CD1c-positive myeloid dendritic cell (primary cell): ENCODE measurements around the gene UGT1A1.
"Not testable (repeated sequence)": the region's sequence is repeated elsewhere in the genome, so short reads cannot be mapped to it uniquely, and the experiment has no call there.

Source experiments
- DNase-seq: peaks from one replicate; pipeline ENCODE4 v3.0.0-alpha.2; 2016; ENCODE audit errors: extremely low spot score

The UGT1A1 gene

GRCh38 chr2:233760043-233760442 is at the start of gene UGT1A1:
UGT1A1 (plus strand) TSS chr2:233760270; CDS start chr2:233760288, 18 bp downstream.
- DNase-seq: no peak

- DNase-seq: peak; percentile 57
These were observed 48.6 kb upstream of the UGT1A1 start for GRCh38 chr2:233711312-233712008.

GRCh38 chr2:233712611-233713261 is 47.3 kb upstream of the UGT1A1 start, which contains the start of gene UGT1A5:
UGT1A5 (plus strand) TSS chr2:233712907; CDS start chr2:233712992, 85 bp downstream.
- DNase-seq: no peak

GRCh38 chr2:233713262-233713615 is 46.8 kb upstream of the UGT1A1 start:
- DNase-seq: no peak

GRCh38 chr2:233714121-233714520 is 45.9 kb upstream of the UGT1A1 start:
- DNase-seq: no peak

DNA sequence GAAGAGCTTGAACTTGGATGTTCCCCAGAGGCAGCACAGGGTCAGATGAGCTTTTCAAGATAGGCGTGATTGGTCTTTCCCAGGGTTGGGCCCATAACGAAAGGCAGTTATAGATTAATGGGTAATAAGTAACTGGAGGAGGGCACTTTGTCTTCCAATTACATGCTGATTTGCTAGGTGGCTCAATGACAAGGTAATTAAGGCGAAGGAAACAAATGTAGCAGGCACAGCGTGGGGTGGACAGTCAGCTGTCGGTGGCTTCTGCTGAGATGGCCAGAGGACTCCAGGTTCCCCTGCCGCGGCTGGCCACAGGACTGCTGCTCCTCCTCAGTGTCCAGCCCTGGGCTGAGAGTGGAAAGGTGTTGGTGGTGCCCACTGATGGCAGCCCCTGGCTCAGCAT is 41.5 kb upstream of the UGT1A1 start, which contains the start of gene UGT1A4:
Gene UGT1A4 (plus strand): TSS at position 185 of the 400 bp plus-strand sequence. CDS start 85 bp downstream, at position 270.
- no peak for DNase-seq

DNA sequence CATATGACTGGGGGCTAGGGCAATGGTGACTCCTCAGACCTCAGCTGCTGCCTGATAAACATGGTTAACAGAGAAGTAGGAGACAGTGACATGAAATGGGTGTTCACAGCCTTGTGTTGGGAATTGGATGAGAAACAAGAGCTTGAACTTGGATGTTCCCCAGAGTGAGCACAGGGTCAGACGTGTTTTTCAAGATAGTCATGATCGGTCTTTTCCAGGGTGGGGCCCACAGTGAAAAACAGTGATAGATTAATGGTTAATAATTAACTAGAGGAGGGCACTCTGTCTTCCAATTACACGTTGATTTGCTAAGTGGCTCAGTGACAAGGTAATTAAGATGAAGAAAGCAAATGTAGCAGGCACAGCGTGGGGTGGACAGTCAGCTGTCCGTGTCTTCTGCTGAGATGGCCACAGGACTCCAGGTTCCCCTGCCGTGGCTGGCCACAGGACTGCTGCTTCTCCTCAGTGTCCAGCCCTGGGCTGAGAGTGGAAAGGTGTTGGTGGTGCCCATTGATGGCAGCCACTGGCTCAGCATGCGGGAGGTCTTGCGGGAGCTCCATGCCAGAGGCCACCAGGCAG is 31.3 kb upstream of the UGT1A1 start, which contains the start of gene UGT1A3:
Gene UGT1A3 (plus strand): TSS at position 320 of the 579 bp plus-strand sequence. CDS start 85 bp downstream, at position 405.
- no peak for DNase-seq

DNA sequence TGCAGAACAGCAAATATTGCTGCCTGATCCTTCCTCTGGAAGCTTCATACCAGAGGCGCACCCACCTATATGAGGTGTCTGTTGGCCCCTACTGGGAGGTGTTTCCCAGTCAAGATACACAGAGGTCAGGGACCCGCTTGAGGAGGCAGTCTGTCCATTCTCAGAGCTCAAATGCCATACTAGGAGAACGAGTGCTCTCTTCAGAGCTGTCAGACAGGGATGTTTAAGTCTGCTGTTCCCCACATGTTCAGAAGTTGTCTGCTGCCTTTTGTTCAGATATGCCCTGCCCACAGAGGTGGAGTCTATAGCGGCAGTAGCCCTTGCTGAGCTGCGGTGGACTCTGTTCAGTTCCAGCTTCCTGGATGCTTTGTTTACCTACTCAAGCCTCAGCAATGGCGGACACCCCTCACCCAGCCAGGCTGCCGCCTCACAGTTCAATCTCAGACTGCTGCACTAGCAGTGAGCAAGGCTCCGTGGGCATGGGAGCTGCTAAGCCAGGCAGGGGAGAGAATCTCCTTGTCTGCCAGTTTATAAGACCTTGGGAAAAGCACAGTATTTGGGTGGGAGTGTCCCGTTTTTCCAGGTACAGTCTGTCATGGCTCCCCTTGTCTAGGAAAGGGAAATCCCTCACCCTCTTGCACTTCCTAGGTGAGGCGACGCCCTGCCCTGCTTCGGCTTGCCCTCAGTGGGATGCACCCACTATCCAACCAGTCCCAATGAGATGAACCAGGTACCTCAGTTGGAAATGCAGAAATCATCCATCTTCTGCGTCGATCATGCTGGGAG is 23.0 kb upstream of the UGT1A1 start:
- not testable (repeated sequence) for DNase-seq

- DNase-seq: no peak
These were observed 19.2 kb upstream of the UGT1A1 start for GRCh38 chr2:233740870-233741269.

- DNase-seq: no peak
These were observed 16.4 kb upstream of the UGT1A1 start for GRCh38 chr2:233743464-233744259.

GRCh38 chr2:233745073-233745755 is 14.9 kb upstream of the UGT1A1 start:
- DNase-seq: no peak

DNA sequence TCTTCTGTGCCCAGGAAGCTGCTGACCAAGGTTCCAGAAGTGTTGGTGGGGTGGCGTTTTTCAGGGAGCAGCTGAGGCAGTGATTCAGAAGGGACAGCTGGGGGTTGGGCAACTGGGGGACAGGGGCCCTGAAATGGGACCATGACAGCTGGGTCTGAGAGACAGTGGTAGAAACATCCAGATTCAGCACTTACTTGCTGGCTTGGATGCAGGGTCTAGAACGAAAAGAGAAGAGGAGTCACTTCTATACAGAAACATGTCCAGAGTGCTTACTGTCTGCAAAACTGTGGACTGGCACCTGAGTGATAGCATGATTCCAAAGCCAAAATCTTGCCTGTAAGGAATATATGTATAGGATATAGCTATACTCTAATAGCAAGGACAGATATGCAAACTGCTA is 14.2 kb upstream of the UGT1A1 start:
- DNase-seq: not testable (repeated sequence)

GRCh38 chr2:233746475-233747282 is 13.4 kb upstream of the UGT1A1 start:
- no peak for DNase-seq

GRCh38 chr2:233747283-233747544 is 12.9 kb upstream of the UGT1A1 start:
- no peak for DNase-seq

GRCh38 chr2:233750689-233751088 is 9.4 kb upstream of the UGT1A1 start:
- DNase-seq: not testable (repeated sequence)

- not testable (repeated sequence) for DNase-seq
These were observed 8.7 kb upstream of the UGT1A1 start for GRCh38 chr2:233751212-233752009.

DNA sequence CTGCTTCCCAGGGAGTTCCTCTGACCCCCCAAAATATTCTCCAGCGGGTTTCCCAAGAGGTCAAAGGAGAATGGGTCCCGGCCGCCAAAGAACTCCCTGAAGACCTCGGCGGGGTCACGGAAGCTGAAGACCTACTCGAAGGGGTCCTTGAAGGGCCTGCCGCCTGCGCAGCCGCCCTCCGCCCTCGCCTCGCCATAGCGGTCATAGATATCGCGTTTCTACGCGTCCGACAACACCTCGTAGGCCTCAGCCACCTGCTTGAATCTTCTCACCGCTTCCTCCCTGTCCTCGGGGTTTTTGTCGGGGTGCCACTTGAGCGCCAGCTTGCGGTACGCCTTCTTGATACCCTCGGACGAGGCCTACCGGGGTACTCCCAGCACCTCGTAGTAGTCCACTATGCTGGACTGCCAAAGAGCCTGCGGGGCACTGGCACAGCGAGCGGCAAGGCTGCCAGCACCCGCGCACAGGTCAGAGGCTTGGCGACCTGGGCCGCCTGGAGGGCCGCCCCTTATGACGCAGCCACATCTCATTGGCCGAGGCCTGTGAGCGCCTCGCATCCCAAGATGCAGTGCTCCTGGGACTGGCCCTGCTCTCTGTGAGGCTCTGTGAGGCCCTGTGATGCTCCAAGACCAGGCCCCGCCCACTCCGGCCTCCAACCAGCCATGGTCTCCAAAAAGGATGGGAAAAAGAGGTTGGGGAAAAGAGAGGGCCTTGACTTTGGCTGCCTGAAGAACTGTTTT is 5.0 kb upstream of the UGT1A1 start:
- no peak for DNase-seq

- DNase-seq: no peak
These were observed 3.5 kb upstream of the UGT1A1 start for GRCh38 chr2:233756429-233757081.
